Adipocyte (in vitro differentiated cells): Measurements from ENCODE around the gene SORBS1.

Experiments used
- DNase-seq: peaks from one replicate; pipeline ENCODE4 v3.0.0-alpha.2; 2015; ENCODE audit warnings: low read depth
- H3K27me3 ChIP-seq: replicated peaks from 2 replicates; pipeline ENCODE4 v1.7.0; 2013; ENCODE audit warnings: mild to moderate bottlenecking, low read length, moderate library complexity; ENCODE audit not compliant: control insufficient read depth, insufficient read depth
- H3K36me3 ChIP-seq: 2 replicates; pipeline ENCODE4 v1.7.0; 2013; ENCODE audit warnings: low read length, mild to moderate bottlenecking, moderate library complexity; ENCODE audit not compliant: control insufficient read depth, insufficient read depth, severe bottlenecking
- H3K4me1 ChIP-seq: 2 replicates; pipeline ENCODE4 v1.7.0; 2013; ENCODE audit warnings: mild to moderate bottlenecking, low read length, moderate library complexity; ENCODE audit not compliant: control insufficient read depth, insufficient read depth
- H3K4me3 ChIP-seq: 2 replicates; pipeline ENCODE4 v1.7.0; 2013; ENCODE audit warnings: mild to moderate bottlenecking, low read length, moderate library complexity
- H3K9ac ChIP-seq: 2 replicates; pipeline ENCODE4 v1.7.0; 2013; ENCODE audit warnings: mild to moderate bottlenecking, low read length, moderate library complexity
- H3K9me3 ChIP-seq: 2 replicates; pipeline ENCODE4 v1.7.0; 2013; ENCODE audit warnings: mild to moderate bottlenecking, low read length, moderate library complexity; ENCODE audit not compliant: control insufficient read depth

Gene SORBS1

GRCh38 chr10:95413588-95413987, 147.6 kb downstream of the SORBS1 start:
- H3K4me1 ChIP-seq: peaks cover 53% of the 10 kb centered on the region
- H3K36me3 ChIP-seq: peaks cover 12% of the 10 kb centered on the region
- DNase-seq: no peak
- H3K27me3 ChIP-seq: no peaks in the 10 kb centered on the region
- no peaks in the 10 kb centered on the region for H3K9me3 ChIP-seq
- H3K9ac ChIP-seq: peak overlapping the region; percentile 74
- peak overlapping the region; percentile 71 for H3K4me3 ChIP-seq

- DNase-seq: no peak
- Histone ChIP-seq H3K4me3 (no peak overlapping the region), H3K9me3 (no peaks in the 10 kb centered on the region), H3K36me3 (peaks cover 16% of the 10 kb centered on the region), H3K4me1 (peaks cover 64% of the 10 kb centered on the region), H3K27me3 (no peaks in the 10 kb centered on the region), H3K9ac (no peak overlapping the region)
Measured at GRCh38 chr10:95411635-95412034, 149.5 kb downstream of the SORBS1 start.

GRCh38 chr10:95408983-95409873, 151.9 kb downstream of the SORBS1 start:
- no peak for DNase-seq
- Histone ChIP-seq H3K27me3 (no peaks in the 10 kb centered on the region), H3K4me1 (peaks cover 64% of the 10 kb centered on the region), H3K36me3 (peaks cover 34% of the 10 kb centered on the region), H3K9ac (peak overlapping the region; percentile 85), H3K4me3 (peak overlapping the region; percentile 42), H3K9me3 (no peaks in the 10 kb centered on the region)

- H3K4me1 ChIP-seq: peaks cover 63% of the 10 kb centered on the region
- H3K9ac ChIP-seq: peak overlapping the region; percentile 85
- peak overlapping the region; percentile 2 for H3K4me3 ChIP-seq
- DNase-seq: no peak
- H3K9me3 ChIP-seq: no peaks in the 10 kb centered on the region
- no peaks in the 10 kb centered on the region for H3K27me3 ChIP-seq
- peaks cover 33% of the 10 kb centered on the region for H3K36me3 ChIP-seq
Measured at GRCh38 chr10:95408148-95408960, 152.8 kb downstream of the SORBS1 start.

- Histone ChIP-seq H3K36me3 (peaks cover 33% of the 10 kb centered on the region), H3K9me3 (no peaks in the 10 kb centered on the region), H3K4me1 (peaks cover 63% of the 10 kb centered on the region), H3K4me3 (no peak overlapping the region), H3K9ac (peak overlapping the region; percentile 78), H3K27me3 (no peaks in the 10 kb centered on the region)
- DNase-seq: no peak
Measured at GRCh38 chr10:95407546-95407945, 153.6 kb downstream of the SORBS1 start.

- DNase-seq: no peak
- Histone ChIP-seq H3K9me3 (no peaks in the 10 kb centered on the region), H3K9ac (peak overlapping the region; percentile 47), H3K27me3 (no peaks in the 10 kb centered on the region), H3K4me1 (peaks cover 66% of the 10 kb centered on the region), H3K4me3 (no peak overlapping the region), H3K36me3 (peaks cover 33% of the 10 kb centered on the region)
Measured at GRCh38 chr10:95406651-95407280, 154.4 kb downstream of the SORBS1 start.

GRCh38 chr10:95405655-95406054, 155.5 kb downstream of the SORBS1 start:
- DNase-seq: no peak
- Histone ChIP-seq H3K4me1 (peaks cover 73% of the 10 kb centered on the region), H3K36me3 (peaks cover 36% of the 10 kb centered on the region), H3K9ac (no peak overlapping the region), H3K9me3 (no peaks in the 10 kb centered on the region), H3K4me3 (no peak overlapping the region), H3K27me3 (no peaks in the 10 kb centered on the region)

GRCh38 chr10:95404864-95405263, 156.3 kb downstream of the SORBS1 start:
- no peak for DNase-seq
- Histone ChIP-seq H3K27me3 (no peaks in the 10 kb centered on the region), H3K4me1 (peaks cover 69% of the 10 kb centered on the region), H3K36me3 (peaks cover 30% of the 10 kb centered on the region), H3K4me3 (no peak overlapping the region), H3K9ac (peak overlapping the region; percentile 40), H3K9me3 (no peaks in the 10 kb centered on the region)

GRCh38 chr10:95404462-95404858, 156.7 kb downstream of the SORBS1 start:
- H3K9me3 ChIP-seq: no peaks in the 10 kb centered on the region
- DNase-seq: no peak
- H3K36me3 ChIP-seq: peaks cover 32% of the 10 kb centered on the region
- no peak overlapping the region for H3K4me3 ChIP-seq
- H3K4me1 ChIP-seq: peaks cover 65% of the 10 kb centered on the region
- peak overlapping the region; percentile 40 for H3K9ac ChIP-seq
- no peaks in the 10 kb centered on the region for H3K27me3 ChIP-seq

- Histone ChIP-seq H3K9me3 (no peaks in the 10 kb centered on the region), H3K9ac (no peak overlapping the region), H3K4me1 (peaks cover 61% of the 10 kb centered on the region), H3K27me3 (no peaks in the 10 kb centered on the region), H3K36me3 (peaks cover 36% of the 10 kb centered on the region), H3K4me3 (no peak overlapping the region)
- DNase-seq: no peak
Measured at GRCh38 chr10:95403700-95404461, 157.3 kb downstream of the SORBS1 start.
